Measurements from ENCODE around the gene RBMS1. TPM values are rescaled to one million over a fixed set of nuclear protein-coding genes. Genes with fewer than 3 reads are reported as not detected.
"Not testable (repeated sequence)": the region's sequence is repeated elsewhere in the genome, so short reads cannot be mapped to it uniquely, and the experiment has no call there.

The RBMS1 gene
- total and polyA plus RNA-seq, 5 experiments from 2014 or later: 80.0 to 125 (median 106) TPM

- POLR2A ChIA-PET: interaction anchor here (1.1 to 2.5 kb wide), 3 partner anchors 9 to 87 kb away, joined by 3 to 13 read pairs (median 5); no protein-coding TSS in a partner anchor
- Mint-ChIP-seq H3K9me3 (no peaks in the 10 kb centered on the region), H3K4me1 (peaks cover 19 to 31% (median 30%) of the 10 kb centered on the region in 4 donors), H3K36me3 (no peaks in the 10 kb centered on the region), H3K27ac (peak overlapping the region; percentile 18 to 81 (median 70)), H3K27me3 (peaks cover 0 to 8% (median 0%) of the 10 kb centered on the region in 5 donors), H3K4me3 (peak overlapping the region; percentile 68 to 97 (median 84))
- DNase-seq: no peak
- ATAC-seq: no peak
Observed at GRCh38 chr2:160494201-160494644, 616 bp upstream of the RBMS1 start.

GRCh38 chr2:160492401-160493226, 993 bp downstream of the RBMS1 start:
- ATAC-seq (peak; percentile 75 to 78), DNase-seq (peak; percentile 46 to 80 (median 68))
- peak overlapping the region; percentile 87 to 98 (median 95) for H3K4me3 Mint-ChIP-seq
- peaks cover 0 to 8% (median 0%) of the 10 kb centered on the region in 5 donors for H3K27me3 Mint-ChIP-seq
- no peaks in the 10 kb centered on the region for H3K9me3 Mint-ChIP-seq
- H3K4me1 Mint-ChIP-seq: peaks cover 22 to 44% (median 43%) of the 10 kb centered on the region in 4 donors
- POLR2A ChIA-PET: interaction anchor here (0.7 to 2.5 kb wide), 9 partner anchors 8 to 222 kb away, joined by 3 to 13 read pairs (median 4); no protein-coding TSS in a partner anchor
- no peaks in the 10 kb centered on the region for H3K36me3 Mint-ChIP-seq
- H3K27ac Mint-ChIP-seq: peak overlapping the region; percentile 86 to 99 (median 95)

- Mint-ChIP-seq H3K9me3 (no peaks in the 10 kb centered on the region), H3K4me3 (peak overlapping the region; percentile 87 to 98 (median 95)), H3K4me1 (peaks cover 26 to 50% (median 49%) of the 10 kb centered on the region in 4 donors), H3K36me3 (no peaks in the 10 kb centered on the region), H3K27ac (peak overlapping the region; percentile 86 to 99 (median 95)), H3K27me3 (peaks cover 0 to 8% (median 0%) of the 10 kb centered on the region in 5 donors)
- DNase-seq: no peak
- ATAC-seq: no peak
- POLR2A ChIA-PET: interaction anchor here (1.0 to 2.5 kb wide), 6 partner anchors 8 to 160 kb away, joined by 3 to 13 read pairs (median 8); no protein-coding TSS in a partner anchor
Observed at GRCh38 chr2:160491911-160492371, 1.7 kb downstream of the RBMS1 start.

GRCh38 chr2:160490733-160491685, 2.6 kb downstream of the RBMS1 start:
- H3K36me3 Mint-ChIP-seq: no peaks in the 10 kb centered on the region
- peak overlapping the region; percentile 74 to 98 (median 94) for H3K4me3 Mint-ChIP-seq
- H3K4me1 Mint-ChIP-seq: peaks cover 25 to 58% (median 58%) of the 10 kb centered on the region in 4 donors
- ATAC-seq: no peak
- H3K27me3 Mint-ChIP-seq: peaks cover 0 to 8% (median 0%) of the 10 kb centered on the region in 5 donors
- H3K27ac Mint-ChIP-seq: peak overlapping the region; percentile 20 to 99 (median 88)
- no peaks in the 10 kb centered on the region for H3K9me3 Mint-ChIP-seq
- DNase-seq: no peak
- POLR2A ChIA-PET: interaction anchor here (2.3 kb wide), 1 partner anchor 84 kb away, joined by 10 read pairs; no protein-coding TSS in a partner anchor

- peaks cover 24 to 69% (median 67%) of the 10 kb centered on the region in 4 donors for H3K4me1 Mint-ChIP-seq
- DNase-seq: no peak
- no peaks in the 10 kb centered on the region for H3K9me3 Mint-ChIP-seq
- peak overlapping the region in 1 of 10 donors; percentile 40 for H3K4me3 Mint-ChIP-seq
- ATAC-seq: no peak
- no peaks in the 10 kb centered on the region for H3K36me3 Mint-ChIP-seq
- POLR2A ChIA-PET: interaction anchor here (1.3 to 1.4 kb wide), 2 partner anchors 69 to 78 kb away, joined by 3 to 4 read pairs; no protein-coding TSS in a partner anchor
- peak overlapping the region in 7 of 10 donors; percentile 27 to 89 (median 47) for H3K27ac Mint-ChIP-seq
- peaks cover 0 to 2% (median 0%) of the 10 kb centered on the region in 5 donors for H3K27me3 Mint-ChIP-seq
Observed at GRCh38 chr2:160489111-160489510, 4.5 kb downstream of the RBMS1 start.

GRCh38 chr2:160488289-160488688, 5.3 kb downstream of the RBMS1 start:
- peaks cover 24 to 76% (median 73%) of the 10 kb centered on the region in 4 donors for H3K4me1 Mint-ChIP-seq
- DNase-seq, ATAC-seq, H3K9me3 Mint-ChIP-seq, H3K36me3 Mint-ChIP-seq, H3K27me3 Mint-ChIP-seq: not testable (repeated sequence)
- peak overlapping the region in 4 of 10 donors; percentile 18 to 52 (median 28) for H3K4me3 Mint-ChIP-seq
- POLR2A ChIA-PET: interaction anchor here (1.3 to 1.9 kb wide), 3 partner anchors 69 to 81 kb away, joined by 3 to 10 read pairs (median 4); no protein-coding TSS in a partner anchor
- H3K27ac Mint-ChIP-seq: peak overlapping the region in 8 of 10 donors; percentile 26 to 89 (median 80)

- peaks cover 23 to 83% (median 77%) of the 10 kb centered on the region in 4 donors for H3K4me1 Mint-ChIP-seq
- POLR2A ChIA-PET: no interaction called here
- DNase-seq (no peak), ATAC-seq (no peak)
- no peaks in the 10 kb centered on the region for H3K9me3 Mint-ChIP-seq
- no peaks in the 10 kb centered on the region for H3K27me3 Mint-ChIP-seq
- no peaks in the 10 kb centered on the region for H3K36me3 Mint-ChIP-seq
- H3K4me3 Mint-ChIP-seq: peak overlapping the region in 3 of 10 donors; percentile 3 to 15 (median 7)
- H3K27ac Mint-ChIP-seq: peak overlapping the region; percentile 34 to 97 (median 88)
Observed at GRCh38 chr2:160486341-160486740, 7.3 kb downstream of the RBMS1 start.

GRCh38 chr2:160484859-160485520, 8.6 kb downstream of the RBMS1 start:
- POLR2A ChIA-PET: interaction anchor here (0.5 to 1.4 kb wide), 4 partner anchors 8 to 51 kb away, joined by 3 to 5 read pairs (median 3); partner anchors contain the start of gene RBMS1
- Mint-ChIP-seq H3K4me3 (peak overlapping the region; percentile 46 to 87 (median 76)), H3K36me3 (no peaks in the 10 kb centered on the region), H3K27ac (peak overlapping the region; percentile 88 to 97 (median 95)), H3K9me3 (no peaks in the 10 kb centered on the region), H3K27me3 (no peaks in the 10 kb centered on the region), H3K4me1 (peaks cover 21 to 77% (median 71%) of the 10 kb centered on the region in 4 donors)
- ATAC-seq (peak; percentile 41 to 64), DNase-seq (peak in 6 of 10 donors; percentile 32 to 64 (median 37))

GRCh38 chr2:160482673-160483072, 10.9 kb downstream of the RBMS1 start:
- H3K4me1 Mint-ChIP-seq: peaks cover 27 to 84% (median 70%) of the 10 kb centered on the region in 4 donors
- ATAC-seq: peak; percentile 92 to 97
- no peaks in the 10 kb centered on the region for H3K27me3 Mint-ChIP-seq
- peak overlapping the region in 9 of 10 donors; percentile 38 to 80 (median 67) for H3K4me3 Mint-ChIP-seq
- H3K27ac Mint-ChIP-seq: peak overlapping the region; percentile 74 to 98 (median 94)
- H3K9me3 Mint-ChIP-seq: no peaks in the 10 kb centered on the region
- POLR2A ChIA-PET: interaction anchor here (0.6 to 1.5 kb wide), 4 partner anchors 11 to 76 kb away, joined by 3 to 4 read pairs (median 4); partner anchors contain the start of gene RBMS1
- peaks cover 0 to 5% (median 2%) of the 10 kb centered on the region in 3 donors for H3K36me3 Mint-ChIP-seq
- DNase-seq: peak in 7 of 10 donors; percentile 8 to 80 (median 53)

- Mint-ChIP-seq H3K4me1 (peaks cover 17 to 65% (median 54%) of the 10 kb centered on the region in 4 donors), H3K36me3 (peaks cover 0 to 5% (median 2%) of the 10 kb centered on the region in 3 donors), H3K27me3 (no peaks in the 10 kb centered on the region), H3K4me3 (no peak overlapping the region), H3K27ac (peak overlapping the region in 6 of 10 donors; percentile 53 to 85 (median 70)), H3K9me3 (no peaks in the 10 kb centered on the region)
- DNase-seq (no peak), ATAC-seq (no peak)
- POLR2A ChIA-PET: interaction anchor here (0.8 to 2.0 kb wide), 2 partner anchors 13 to 76 kb away, joined by 3 to 6 read pairs; no protein-coding TSS in a partner anchor
Observed at GRCh38 chr2:160479269-160479668, 14.3 kb downstream of the RBMS1 start.

- DNase-seq: no peak
- peaks cover 18 to 64% (median 51%) of the 10 kb centered on the region in 4 donors for H3K4me1 Mint-ChIP-seq
- H3K9me3 Mint-ChIP-seq: no peaks in the 10 kb centered on the region
- POLR2A ChIA-PET: interaction anchor here (2.0 kb wide), 1 partner anchor 14 kb away, joined by 6 read pairs; no protein-coding TSS in a partner anchor
- no peak overlapping the region for H3K4me3 Mint-ChIP-seq
- H3K27ac Mint-ChIP-seq: peak overlapping the region in 5 of 10 donors; percentile 8 to 85 (median 53)
- peaks cover 0 to 5% (median 2%) of the 10 kb centered on the region in 3 donors for H3K36me3 Mint-ChIP-seq
- ATAC-seq: no peak
- no peaks in the 10 kb centered on the region for H3K27me3 Mint-ChIP-seq
Observed at GRCh38 chr2:160478660-160479059, 14.9 kb downstream of the RBMS1 start.
